Ectodermal cell (in vitro differentiated cells): ENCODE data around the gene TMC6.
"Not testable (repeated sequence)": the region's sequence is repeated elsewhere in the genome, so short reads cannot be mapped to it uniquely, and the experiment has no call there.

Source experiments
- H3K27ac ChIP-seq: 2 replicates; pipeline ENCODE4 v1.7.0; 2013; ENCODE audit warnings: mild to moderate bottlenecking, low read depth, low read length; ENCODE audit not compliant: insufficient read depth, poor library complexity, severe bottlenecking
- H3K27me3 ChIP-seq: 2 replicates; pipeline ENCODE4 v1.7.0; 2013; ENCODE audit warnings: mild to moderate bottlenecking, low read length; ENCODE audit not compliant: insufficient read depth, control insufficient read depth, poor library complexity, severe bottlenecking
- H3K36me3 ChIP-seq: one replicate; pipeline ENCODE4 v1.7.0; 2013; ENCODE audit warnings: low read length; ENCODE audit not compliant: control insufficient read depth, insufficient read depth
- H3K4me1 ChIP-seq: one replicate; pipeline ENCODE4 v1.7.0; 2013; ENCODE audit warnings: low read length; ENCODE audit not compliant: control insufficient read depth, insufficient read depth
- H3K4me3 ChIP-seq: 2 replicates; pipeline ENCODE4 v1.7.0; 2013; ENCODE audit warnings: low read depth, low read length, control low read depth; ENCODE audit not compliant: insufficient read depth
- H3K9me3 ChIP-seq: 2 replicates; pipeline ENCODE4 v1.7.0; 2013; ENCODE audit warnings: mild to moderate bottlenecking, low read length, moderate library complexity; ENCODE audit not compliant: control insufficient read depth
- WGBS, 2 experiments: methylation state at CpG; one replicate each; pipeline ENCODE4 v1.1.7; 2013; ENCODE audit warnings: missing lambda C conversion rate in 2 of 2; 5-methylcytosine and 5-hydroxymethylcytosine counted together

The TMC6 gene

DNA sequence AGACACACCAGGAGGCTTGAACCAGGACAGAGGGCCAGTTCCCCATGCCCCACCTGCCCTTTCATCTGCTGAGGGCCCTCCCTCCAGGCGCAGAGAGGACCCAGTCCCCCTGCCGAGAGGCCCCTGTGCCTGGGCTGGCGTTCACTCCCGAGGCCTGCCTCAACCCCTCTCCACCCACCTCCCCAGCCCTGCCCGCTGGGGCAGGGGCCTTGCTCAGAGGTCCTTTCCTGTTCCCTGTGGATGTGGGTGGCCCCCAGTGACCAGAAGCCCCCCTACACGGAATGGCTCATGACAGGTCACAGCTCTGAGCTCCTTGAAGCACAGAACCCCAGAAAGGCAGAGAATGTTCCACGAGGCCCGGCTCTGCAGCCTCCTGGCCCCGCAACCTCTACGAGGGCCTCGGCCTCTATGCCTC, 6.7 kb downstream of the TMC6 start:
- 83 to 84% methylated on average over 11 of the region's 11 CpGs for WGBS, 2 experiments
- H3K27me3 ChIP-seq: no peaks in the 10 kb centered on the region
- H3K4me1 ChIP-seq: no peaks in the 10 kb centered on the region
- H3K4me3 ChIP-seq: no peak overlapping the region
- H3K36me3 ChIP-seq: no peaks in the 10 kb centered on the region
- H3K9me3 ChIP-seq: no peaks in the 10 kb centered on the region
- no peak overlapping the region for H3K27ac ChIP-seq

- 90 to 92% methylated on average over 35 of the region's 35 CpGs for WGBS, 2 experiments
- no peaks in the 10 kb centered on the region for H3K9me3 ChIP-seq
- H3K4me1 ChIP-seq: no peaks in the 10 kb centered on the region
- no peak overlapping the region for H3K4me3 ChIP-seq
- no peaks in the 10 kb centered on the region for H3K36me3 ChIP-seq
- H3K27me3 ChIP-seq: no peaks in the 10 kb centered on the region
- no peak overlapping the region for H3K27ac ChIP-seq
Observed at GRCh38 chr17:78120971-78121800, 7.4 kb downstream of the TMC6 start.

GRCh38 chr17:78120537-78120936, 8.0 kb downstream of the TMC6 start:
- H3K36me3 ChIP-seq: no peaks in the 10 kb centered on the region
- H3K27ac ChIP-seq: no peak overlapping the region
- H3K4me3 ChIP-seq: no peak overlapping the region
- H3K27me3 ChIP-seq: no peaks in the 10 kb centered on the region
- no peaks in the 10 kb centered on the region for H3K9me3 ChIP-seq
- H3K4me1 ChIP-seq: no peaks in the 10 kb centered on the region
- 95 to 97% methylated on average over 13 of the region's 13 CpGs for WGBS, 2 experiments

DNA sequence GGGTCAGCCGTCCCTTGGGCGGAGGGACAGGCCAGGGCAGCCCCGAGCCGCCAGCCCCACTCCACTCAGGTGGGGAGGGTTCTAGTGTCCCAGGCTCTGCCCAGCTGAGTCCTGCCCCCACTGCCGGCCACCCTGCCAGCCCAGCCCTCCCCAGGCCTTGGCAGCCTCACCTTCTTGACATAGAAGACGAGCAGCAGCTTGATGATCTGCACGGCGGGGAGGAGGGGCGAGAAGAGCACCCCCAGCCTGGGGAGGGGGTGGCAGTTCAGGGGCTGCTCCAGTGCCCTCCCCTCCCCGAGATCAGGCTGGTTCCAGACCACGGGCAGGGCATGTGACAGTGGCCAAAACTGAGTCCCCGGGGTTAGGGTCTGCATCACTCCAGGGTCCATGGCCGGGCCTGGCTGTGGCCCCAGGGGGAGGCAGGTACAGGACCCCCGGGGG, 9.7 kb downstream of the TMC6 start:
- Histone ChIP-seq H3K4me1 (no peaks in the 10 kb centered on the region), H3K27me3 (no peaks in the 10 kb centered on the region), H3K4me3 (no peak overlapping the region), H3K27ac (no peak overlapping the region), H3K36me3 (no peaks in the 10 kb centered on the region), H3K9me3 (no peaks in the 10 kb centered on the region)
- 93 to 95% methylated on average over 14 of the region's 14 CpGs for WGBS, 2 experiments

DNA sequence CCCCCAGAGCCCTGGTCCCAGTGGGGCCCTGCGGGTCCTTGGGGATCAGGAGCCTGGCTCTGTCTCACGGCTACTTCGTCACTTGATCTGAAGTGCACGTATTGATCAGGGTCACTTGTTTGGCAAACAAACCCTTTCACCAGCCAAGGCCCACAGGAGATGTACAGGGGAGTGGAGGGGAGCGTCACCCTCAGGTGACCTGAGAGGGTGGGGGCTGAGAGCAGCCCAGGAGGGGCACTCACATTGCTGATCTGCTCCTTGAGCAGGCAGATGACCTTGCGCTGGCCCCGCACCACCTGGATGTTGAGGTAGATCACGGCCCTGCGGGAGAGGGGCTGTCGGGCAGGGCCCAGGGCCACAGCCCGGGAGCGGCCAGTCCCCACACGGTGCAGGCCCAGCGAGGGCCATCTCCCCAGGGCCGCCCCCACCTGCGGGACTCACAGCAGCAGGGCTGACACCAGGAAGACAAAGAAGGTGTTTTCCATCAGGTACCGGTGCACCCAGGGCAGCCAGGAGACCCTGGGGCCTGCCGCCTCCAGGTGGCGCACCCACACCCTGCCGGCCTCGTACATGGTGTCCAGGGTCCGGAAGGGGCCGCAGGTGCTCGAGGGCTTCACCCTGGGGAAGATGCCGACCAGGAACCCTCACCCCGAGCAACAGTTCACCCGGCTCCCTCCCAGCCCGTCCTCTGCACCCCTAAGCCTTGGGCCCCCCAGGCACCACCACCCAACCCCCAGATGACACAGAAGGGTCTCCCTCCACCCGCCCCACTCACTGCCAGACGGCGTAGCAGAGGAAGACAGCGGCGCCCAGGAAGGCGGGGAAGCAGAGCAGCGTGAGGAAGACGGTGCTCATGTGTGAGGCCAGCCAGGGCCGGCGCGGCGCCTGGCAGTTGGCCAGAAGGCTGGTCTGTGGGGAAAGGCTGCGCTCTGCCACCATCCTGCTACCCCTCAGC, 11.3 kb downstream of the TMC6 start:
- Histone ChIP-seq H3K4me1 (no peaks in the 10 kb centered on the region), H3K9me3 (no peaks in the 10 kb centered on the region), H3K36me3 (no peaks in the 10 kb centered on the region), H3K27me3 (no peaks in the 10 kb centered on the region), H3K27ac (no peak overlapping the region), H3K4me3 (no peak overlapping the region)
- 88 to 91% methylated on average over 41 of the region's 41 CpGs for WGBS, 2 experiments

GRCh38 chr17:78116411-78116810, 12.1 kb downstream of the TMC6 start:
- H3K27me3 ChIP-seq: no peaks in the 10 kb centered on the region
- H3K27ac ChIP-seq: no peak overlapping the region
- no peak overlapping the region for H3K4me3 ChIP-seq
- WGBS, 2 experiments: 92 to 93% methylated on average over 9 of the region's 9 CpGs
- no peaks in the 10 kb centered on the region for H3K4me1 ChIP-seq
- H3K9me3 ChIP-seq: no peaks in the 10 kb centered on the region
- H3K36me3 ChIP-seq: no peaks in the 10 kb centered on the region

DNA sequence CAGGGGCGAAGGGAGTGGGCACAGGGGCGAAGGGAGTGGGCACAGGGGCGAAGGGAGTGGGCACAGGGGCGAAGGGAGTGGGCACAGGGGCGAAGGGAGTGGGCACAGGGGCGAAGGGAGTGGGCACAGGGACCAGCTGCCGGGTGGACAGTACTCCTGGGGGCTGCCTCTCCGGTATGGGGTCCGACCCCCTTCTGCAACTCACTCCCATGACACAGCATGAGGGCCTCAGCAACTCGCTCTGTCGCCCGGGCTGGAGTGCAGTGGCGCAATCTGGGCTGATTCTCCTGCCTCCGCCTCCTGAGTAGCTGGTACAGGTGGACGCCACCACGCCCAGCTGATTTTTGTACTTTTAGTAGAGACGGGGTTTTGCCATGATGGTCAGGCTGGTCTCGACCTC, 12.8 kb downstream of the TMC6 start:
- H3K9me3 ChIP-seq, H3K27ac ChIP-seq, H3K36me3 ChIP-seq, H3K4me1 ChIP-seq, H3K4me3 ChIP-seq, H3K27me3 ChIP-seq: not testable (repeated sequence)
- WGBS, 2 experiments: 95 to 96% methylated on average over 16 of the region's 18 CpGs

- WGBS, 2 experiments: 92 to 94% methylated on average over 25 of the region's 28 CpGs
Observed at GRCh38 chr17:78114831-78115723, 13.5 kb downstream of the TMC6 start.

GRCh38 chr17:78113804-78114785, 14.5 kb downstream of the TMC6 start:
- 93 to 95% methylated on average over 25 of the region's 25 CpGs for WGBS, 2 experiments

More at GRCh38 chr17:78114831-78115723, 13.5 kb downstream of the TMC6 start:
- no peak overlapping the region for H3K4me3 ChIP-seq
- H3K36me3 ChIP-seq: no peaks in the 10 kb centered on the region
- H3K27ac ChIP-seq: no peak overlapping the region
- no peaks in the 10 kb centered on the region for H3K4me1 ChIP-seq
- H3K9me3 ChIP-seq: no peaks in the 10 kb centered on the region
- H3K27me3 ChIP-seq: no peaks in the 10 kb centered on the region

More at GRCh38 chr17:78113804-78114785, 14.5 kb downstream of the TMC6 start:
- no peaks in the 10 kb centered on the region for H3K27me3 ChIP-seq
- no peaks in the 10 kb centered on the region for H3K36me3 ChIP-seq
- H3K27ac ChIP-seq: no peak overlapping the region
- H3K4me3 ChIP-seq: no peak overlapping the region
- no peaks in the 10 kb centered on the region for H3K9me3 ChIP-seq
- no peaks in the 10 kb centered on the region for H3K4me1 ChIP-seq
